Measurements from ENCODE around the gene PCDH7.

The PCDH7 gene

DNA sequence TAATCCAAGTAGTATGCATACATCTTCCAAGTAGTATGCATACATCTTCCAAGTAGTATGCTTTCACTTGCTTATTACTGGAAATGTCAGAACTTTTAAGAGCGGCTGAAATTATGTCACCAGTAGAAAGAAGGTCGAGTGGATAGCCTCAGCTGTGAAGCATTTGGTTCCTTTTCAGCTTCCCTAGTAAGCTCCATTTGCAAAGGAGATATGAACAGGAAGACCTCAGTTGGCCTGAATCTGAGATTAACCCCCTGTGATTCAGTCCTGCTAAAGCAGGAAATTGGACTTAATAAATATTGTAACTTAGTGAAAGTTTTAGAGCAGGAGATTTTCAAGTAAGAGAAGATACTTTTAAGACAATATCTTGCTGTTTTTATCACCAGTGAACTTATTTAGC lies 48.1 kb downstream of the PCDH7 start:
- no peak for DNase-seq
- Histone ChIP-seq H3K9me3 (ENCODE audit: severe bottlenecking) (no peaks in the 10 kb centered on the region), H3K27ac (no peak overlapping the region), H3K27me3 (ENCODE audit: insufficient read depth, low read depth, severe bottlenecking) (no peaks in the 10 kb centered on the region), H3K4me3 (ENCODE audit: low read depth, low read length) (no peak overlapping the region), H3K36me3 (no peaks in the 10 kb centered on the region)
- TF ChIP-seq, protein P1, sequence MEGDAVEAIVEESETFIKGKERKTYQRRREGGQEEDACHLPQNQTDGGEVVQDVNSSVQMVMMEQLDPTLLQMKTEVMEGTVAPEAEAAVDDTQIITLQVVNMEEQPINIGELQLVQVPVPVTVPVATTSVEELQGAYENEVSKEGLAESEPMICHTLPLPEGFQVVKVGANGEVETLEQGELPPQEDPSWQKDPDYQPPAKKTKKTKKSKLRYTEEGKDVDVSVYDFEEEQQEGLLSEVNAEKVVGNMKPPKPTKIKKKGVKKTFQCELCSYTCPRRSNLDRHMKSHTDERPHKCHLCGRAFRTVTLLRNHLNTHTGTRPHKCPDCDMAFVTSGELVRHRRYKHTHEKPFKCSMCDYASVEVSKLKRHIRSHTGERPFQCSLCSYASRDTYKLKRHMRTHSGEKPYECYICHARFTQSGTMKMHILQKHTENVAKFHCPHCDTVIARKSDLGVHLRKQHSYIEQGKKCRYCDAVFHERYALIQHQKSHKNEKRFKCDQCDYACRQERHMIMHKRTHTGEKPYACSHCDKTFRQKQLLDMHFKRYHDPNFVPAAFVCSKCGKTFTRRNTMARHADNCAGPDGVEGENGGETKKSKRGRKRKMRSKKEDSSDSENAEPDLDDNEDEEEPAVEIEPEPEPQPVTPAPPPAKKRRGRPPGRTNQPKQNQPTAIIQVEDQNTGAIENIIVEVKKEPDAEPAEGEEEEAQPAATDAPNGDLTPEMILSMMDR (IDR thresholded peaks at IDR 0.05; ENCODE audit: low read depth, low read length): no peak

DNA sequence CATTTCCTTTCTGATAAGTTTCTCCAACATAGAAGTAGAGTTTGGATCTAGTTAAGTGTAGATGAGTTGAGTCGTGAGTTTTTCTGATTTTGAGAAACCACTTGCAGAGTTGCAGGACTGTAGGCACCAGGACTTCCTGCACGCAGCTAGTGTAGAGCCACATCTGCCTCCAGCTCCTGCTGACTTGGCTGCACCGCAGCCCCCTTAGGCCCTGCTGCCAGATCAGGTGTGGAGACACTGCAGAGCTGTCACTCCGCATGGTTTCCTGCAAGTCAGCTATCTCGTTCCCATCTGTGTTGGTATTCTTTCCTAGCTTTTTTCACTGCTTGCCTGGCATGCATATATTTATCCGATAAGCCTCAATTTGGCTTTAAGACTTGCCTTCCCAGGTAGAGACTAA lies 48.9 kb downstream of the PCDH7 start:
- H3K27me3 ChIP-seq (ENCODE audit: insufficient read depth, low read depth, severe bottlenecking): no peaks in the 10 kb centered on the region
- no peak for DNase-seq
- H3K4me3 ChIP-seq (ENCODE audit: low read depth, low read length): no peak overlapping the region
- H3K9me3 ChIP-seq (ENCODE audit: severe bottlenecking): no peaks in the 10 kb centered on the region
- TF ChIP-seq, protein P1 (IDR thresholded peaks at IDR 0.05; ENCODE audit: low read depth, low read length): no peak
- no peak overlapping the region for H3K27ac ChIP-seq
- H3K36me3 ChIP-seq: no peaks in the 10 kb centered on the region

DNA sequence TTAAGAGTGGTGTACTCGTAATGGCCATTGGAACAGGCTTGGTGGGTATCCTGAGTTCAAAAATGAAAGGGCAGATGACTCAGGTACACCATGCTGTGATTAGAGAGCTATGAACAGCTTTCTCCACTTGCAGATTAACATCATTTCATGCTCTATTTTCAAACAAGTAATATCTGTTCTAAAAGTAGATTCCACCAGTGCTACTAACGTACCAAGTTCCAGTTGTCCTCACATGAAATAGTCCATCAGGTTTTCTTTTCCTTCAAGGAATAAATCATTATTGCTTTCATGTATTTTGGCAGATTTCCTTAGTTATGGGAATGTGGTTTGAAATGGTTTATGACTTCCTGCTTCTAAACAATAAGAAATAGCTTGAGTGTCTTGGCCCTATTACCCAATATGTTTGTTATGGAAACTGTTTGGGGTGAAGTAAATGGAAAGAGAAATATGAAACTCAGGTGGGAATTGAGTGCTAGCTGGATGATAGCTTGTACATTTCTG lies 49.9 kb downstream of the PCDH7 start:
- Histone ChIP-seq H3K27ac (no peak overlapping the region), H3K27me3 (ENCODE audit: insufficient read depth, low read depth, severe bottlenecking) (no peaks in the 10 kb centered on the region), H3K9me3 (ENCODE audit: severe bottlenecking) (no peaks in the 10 kb centered on the region), H3K4me3 (ENCODE audit: low read depth, low read length) (no peak overlapping the region), H3K36me3 (no peaks in the 10 kb centered on the region)
- no peak for DNase-seq
- TF ChIP-seq, protein P1 (IDR thresholded peaks at IDR 0.05; ENCODE audit: low read depth, low read length): no peak

DNA sequence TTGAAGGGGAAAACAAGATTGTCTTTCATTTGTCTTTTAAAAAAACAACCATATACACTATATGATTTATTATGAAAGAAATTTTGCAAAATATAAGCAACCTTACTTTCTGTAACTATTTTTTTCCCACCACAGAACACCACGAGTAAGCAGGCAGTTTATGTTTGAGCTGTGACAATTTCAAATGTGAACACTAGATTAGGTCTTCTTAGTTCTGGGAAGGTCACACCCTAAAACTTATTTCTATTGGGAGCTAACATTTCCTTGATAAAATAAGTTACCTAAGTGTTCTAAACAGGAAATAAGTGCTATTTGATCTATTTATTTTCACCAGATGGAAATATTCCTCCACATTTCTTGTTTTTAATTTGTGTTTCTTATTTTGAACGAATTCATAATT lies 50.6 kb downstream of the PCDH7 start:
- Histone ChIP-seq H3K36me3 (no peaks in the 10 kb centered on the region), H3K27ac (no peak overlapping the region), H3K27me3 (ENCODE audit: insufficient read depth, low read depth, severe bottlenecking) (no peaks in the 10 kb centered on the region), H3K9me3 (ENCODE audit: severe bottlenecking) (no peaks in the 10 kb centered on the region), H3K4me3 (ENCODE audit: low read depth, low read length) (no peak overlapping the region)
- TF ChIP-seq, protein P1 (IDR thresholded peaks at IDR 0.05; ENCODE audit: low read depth, low read length): no peak
- DNase-seq: no peak

DNA sequence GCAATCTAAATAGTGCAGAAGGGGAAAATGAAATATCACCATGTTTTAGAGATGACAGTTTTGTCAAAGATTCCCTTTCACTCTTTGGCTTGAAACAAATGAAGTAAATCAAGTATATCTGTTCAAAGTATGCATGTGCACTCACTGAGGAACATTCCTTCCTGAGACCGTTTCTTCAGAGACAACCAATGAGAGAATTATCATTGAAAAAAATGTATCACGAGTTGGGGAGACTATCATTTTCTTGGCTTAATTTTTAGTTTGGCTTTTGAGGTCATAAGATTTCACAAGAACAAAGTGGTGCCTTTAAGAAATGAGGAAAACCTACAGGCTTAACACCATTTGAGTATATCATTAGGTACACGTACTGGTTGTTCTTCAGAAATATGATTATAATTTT lies 56.3 kb downstream of the PCDH7 start:
- TF ChIP-seq, protein P1 (IDR thresholded peaks at IDR 0.05; ENCODE audit: low read depth, low read length): no peak
- H3K9me3 ChIP-seq (ENCODE audit: severe bottlenecking): no peaks in the 10 kb centered on the region
- no peaks in the 10 kb centered on the region for H3K27me3 ChIP-seq (ENCODE audit: insufficient read depth, low read depth, severe bottlenecking)
- no peak overlapping the region for H3K4me3 ChIP-seq (ENCODE audit: low read depth, low read length)
- H3K36me3 ChIP-seq: no peaks in the 10 kb centered on the region
- no peak overlapping the region for H3K27ac ChIP-seq
- DNase-seq: no peak

DNA sequence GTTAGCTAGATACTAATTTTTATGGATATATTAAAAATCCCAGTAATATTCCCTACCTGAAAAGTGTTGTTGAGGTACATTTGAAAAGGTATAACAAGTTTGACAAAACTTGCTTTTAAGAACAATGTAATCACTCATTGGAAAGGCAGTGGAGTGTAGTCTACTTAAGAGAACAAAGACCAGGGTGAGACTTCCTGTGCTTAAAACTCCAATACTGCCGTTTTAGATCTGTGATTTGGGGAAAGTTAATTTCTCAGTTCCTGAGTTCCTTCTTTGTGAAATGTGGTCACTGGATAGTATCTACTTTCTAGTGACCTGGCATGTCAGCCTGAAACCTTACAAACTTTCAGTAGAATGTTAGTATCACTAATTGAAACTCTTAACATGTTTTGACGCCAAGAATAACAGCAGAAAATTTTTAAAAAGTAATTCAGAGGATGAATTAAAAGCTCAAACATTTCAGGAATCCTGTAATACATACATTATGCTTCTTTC lies 56.8 kb downstream of the PCDH7 start:
- DNase-seq: no peak
- Histone ChIP-seq H3K4me3 (ENCODE audit: low read depth, low read length) (no peak overlapping the region), H3K27ac (no peak overlapping the region), H3K27me3 (ENCODE audit: insufficient read depth, low read depth, severe bottlenecking) (no peaks in the 10 kb centered on the region), H3K36me3 (no peaks in the 10 kb centered on the region), H3K9me3 (ENCODE audit: severe bottlenecking) (no peaks in the 10 kb centered on the region)
- TF ChIP-seq, protein P1 (IDR thresholded peaks at IDR 0.05; ENCODE audit: low read depth, low read length): no peak
